Dendritic cell treated with granulocyte-macrophage colony-stimulating factor and Interleukin-4, amounts not matched to agents 40 ng/mL and 50 ng/mL, for 4 days (primary cell): ENCODE measurements around the gene BRD3.

ENCODE experiments used
- H3K27ac Mint-ChIP-seq: one replicate; pipeline ENCODE4 v1.8.0; 2022; ENCODE audit warnings: mild to moderate bottlenecking, mixed read lengths
- H3K27me3 Mint-ChIP-seq: one replicate; pipeline ENCODE4 v1.8.0; 2022; ENCODE audit warnings: mild to moderate bottlenecking, mixed read lengths
- H3K36me3 Mint-ChIP-seq: one replicate; pipeline ENCODE4 v1.8.0; 2022; ENCODE audit warnings: low read depth, mixed read lengths
- H3K4me1 Mint-ChIP-seq: one replicate; pipeline ENCODE4 v1.8.0; 2022; ENCODE audit warnings: low read depth, mixed read lengths
- H3K4me3 Mint-ChIP-seq: one replicate; pipeline ENCODE4 v1.8.0; 2022; ENCODE audit warnings: mild to moderate bottlenecking, moderate library complexity, mixed read lengths
- H3K9me3 Mint-ChIP-seq: one replicate; pipeline ENCODE4 v1.8.0; 2022; ENCODE audit warnings: mixed read lengths
- intact Hi-C: fragments of 100-400 bp; cut with micrococcal nuclease; formaldehyde crosslinking; loops from one replicate; pipeline ENCODE4 v1.15.0; 2022

Gene BRD3

DNA sequence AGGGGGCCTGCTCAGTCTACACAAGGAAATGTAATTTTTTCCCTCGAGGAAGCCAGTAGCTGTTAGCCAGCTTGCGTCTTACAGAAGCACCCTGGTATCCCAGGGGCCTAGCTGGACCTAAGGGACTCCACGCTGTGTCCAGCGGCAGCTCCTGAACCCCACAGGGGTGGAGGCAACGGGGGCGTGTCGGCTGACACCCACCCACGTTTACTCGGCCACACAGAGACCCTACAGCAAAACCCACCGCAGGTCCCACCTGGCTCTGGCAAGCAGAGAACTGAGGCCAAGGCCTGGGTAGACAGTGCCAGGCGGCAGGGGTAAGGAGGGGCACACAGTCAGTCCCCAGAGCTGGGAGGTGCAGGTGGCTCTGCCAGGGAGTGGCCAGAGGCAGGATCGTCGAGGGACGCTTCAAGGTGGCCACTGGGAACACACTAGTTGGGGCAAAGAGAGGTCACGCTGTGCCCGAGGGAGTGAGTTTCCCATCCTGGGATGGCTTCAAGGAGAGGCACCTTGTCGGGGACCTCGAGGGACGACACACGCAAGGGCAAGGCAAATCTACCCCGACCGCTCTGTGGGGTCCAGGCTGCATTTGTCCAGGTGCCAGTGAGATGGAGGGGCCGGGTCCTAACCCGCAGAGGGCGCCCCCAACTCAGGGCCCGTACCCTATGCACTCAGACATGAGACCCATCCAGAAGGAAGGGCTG lies 21.8 kb downstream of the BRD3 start:
- Mint-ChIP-seq H3K36me3 (peaks cover 100% of the 10 kb centered on the region), H3K4me3 (no peak overlapping the region), H3K27ac (no peak overlapping the region), H3K4me1 (no peaks in the 10 kb centered on the region), H3K27me3 (no peaks in the 10 kb centered on the region), H3K9me3 (no peaks in the 10 kb centered on the region)
- intact Hi-C loops = no loop called here

DNA sequence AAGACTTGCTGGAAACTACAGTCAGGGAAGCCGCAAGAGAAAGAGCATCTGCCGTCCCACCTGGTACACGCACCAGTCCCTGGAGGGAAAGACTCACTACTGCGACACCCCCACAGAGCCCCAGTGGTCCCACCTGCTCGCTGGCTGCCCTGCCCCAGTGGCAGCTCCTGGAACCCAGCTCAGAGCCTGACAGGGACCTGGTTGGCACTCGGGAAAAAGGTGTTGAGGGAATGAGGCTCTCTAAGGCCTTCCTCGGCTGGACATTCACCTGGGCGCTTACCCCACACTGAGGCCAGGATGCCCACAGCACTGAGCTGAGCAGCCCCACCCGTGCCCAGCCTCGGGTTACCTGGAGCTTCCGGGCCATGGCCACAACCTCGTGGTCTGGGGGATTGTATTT lies 22.9 kb downstream of the BRD3 start:
- H3K9me3 Mint-ChIP-seq = no peaks in the 10 kb centered on the region
- H3K27ac Mint-ChIP-seq = no peak overlapping the region
- intact Hi-C loops = no loop called here
- H3K36me3 Mint-ChIP-seq = peaks cover 100% of the 10 kb centered on the region
- no peak overlapping the region for H3K4me3 Mint-ChIP-seq
- H3K4me1 Mint-ChIP-seq = no peaks in the 10 kb centered on the region
- H3K27me3 Mint-ChIP-seq = no peaks in the 10 kb centered on the region

DNA sequence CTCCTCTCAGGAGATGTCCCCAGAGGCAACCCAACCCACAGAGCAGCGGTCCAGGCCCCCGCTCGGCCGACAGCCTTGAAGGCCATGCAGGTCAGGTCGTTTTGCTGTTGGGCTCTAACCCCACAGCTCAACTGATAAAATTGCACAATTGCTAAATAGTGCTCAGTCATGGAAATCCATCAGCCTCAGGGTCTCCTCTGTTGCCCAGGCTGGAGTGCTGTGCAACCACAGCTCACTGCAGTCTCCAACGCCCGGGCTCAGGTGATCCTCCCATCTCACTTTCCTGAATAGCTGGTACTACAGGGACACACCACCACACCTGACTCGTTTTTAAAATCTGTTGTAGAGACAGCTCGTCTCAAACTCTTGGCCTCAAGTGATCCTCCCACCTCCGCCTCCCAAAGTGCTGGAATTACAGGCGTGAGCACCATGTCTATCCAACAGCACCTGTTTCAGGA lies 24.3 kb downstream of the BRD3 start:
- no peaks in the 10 kb centered on the region for H3K27me3 Mint-ChIP-seq
- intact Hi-C loops = no loop called here
- no peak overlapping the region for H3K27ac Mint-ChIP-seq
- no peak overlapping the region for H3K4me3 Mint-ChIP-seq
- H3K9me3 Mint-ChIP-seq = no peaks in the 10 kb centered on the region
- no peaks in the 10 kb centered on the region for H3K4me1 Mint-ChIP-seq
- H3K36me3 Mint-ChIP-seq = peaks cover 100% of the 10 kb centered on the region

DNA sequence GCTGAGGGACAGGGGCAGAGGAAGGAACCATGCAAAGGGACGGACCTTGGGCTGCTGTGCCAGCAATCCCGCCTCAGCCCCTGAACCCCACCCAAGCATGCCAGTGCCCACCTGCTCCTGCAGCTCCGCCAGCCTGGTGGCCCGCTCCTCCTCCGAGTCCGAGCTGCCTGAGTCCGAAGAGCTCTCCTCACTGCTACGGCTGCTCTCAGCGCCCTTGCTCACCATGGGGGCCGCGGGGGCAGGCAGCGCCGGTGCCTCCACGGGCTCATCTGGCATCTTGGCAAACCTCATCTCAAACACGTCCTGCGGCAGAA lies 26.2 kb downstream of the BRD3 start:
- H3K27me3 Mint-ChIP-seq = no peaks in the 10 kb centered on the region
- H3K27ac Mint-ChIP-seq = no peak overlapping the region
- intact Hi-C loops = no loop called here
- peaks cover 95% of the 10 kb centered on the region for H3K36me3 Mint-ChIP-seq
- no peaks in the 10 kb centered on the region for H3K9me3 Mint-ChIP-seq
- H3K4me1 Mint-ChIP-seq = no peaks in the 10 kb centered on the region
- no peak overlapping the region for H3K4me3 Mint-ChIP-seq

DNA sequence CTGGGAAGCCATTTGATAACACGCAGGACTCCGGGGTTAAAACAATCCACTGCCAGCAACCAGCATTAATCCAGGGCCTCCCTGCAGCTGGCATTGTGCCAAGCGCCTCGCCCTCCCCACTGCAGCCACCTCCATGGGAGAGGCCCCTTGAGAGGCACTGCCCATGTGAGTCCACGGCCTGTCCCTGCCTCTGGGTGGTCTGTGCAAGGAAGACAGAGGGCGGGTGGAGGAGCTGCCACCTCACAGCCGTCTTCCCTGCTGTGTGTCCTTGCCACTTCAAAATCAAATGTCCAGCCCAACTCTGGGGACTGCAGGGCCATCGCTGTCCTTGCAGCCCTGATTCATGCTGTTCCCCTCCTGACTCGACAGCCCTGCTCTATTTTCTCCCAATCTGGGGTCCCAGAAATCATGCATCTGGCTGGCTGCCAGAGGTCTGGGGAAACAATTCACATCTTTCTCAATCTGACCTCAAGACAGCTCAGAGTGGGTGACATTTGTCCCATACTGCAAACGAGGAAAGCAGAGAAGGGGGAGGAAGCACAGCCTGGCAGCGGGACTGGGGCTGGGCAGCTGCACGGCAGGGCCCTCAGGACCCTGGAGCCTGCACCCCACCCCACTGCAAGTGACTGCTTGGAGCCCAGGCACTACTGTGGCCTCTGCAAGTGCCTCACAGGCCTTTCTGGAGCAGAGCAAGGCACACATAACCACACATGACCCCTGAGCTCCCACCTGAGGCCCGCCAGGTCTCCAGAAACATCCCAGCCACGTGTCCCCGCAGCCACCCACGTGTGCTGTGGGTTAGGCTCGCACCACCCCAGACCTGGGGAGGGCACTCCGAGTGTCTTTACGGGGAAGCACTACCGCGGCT lies 26.8 kb downstream of the BRD3 start:
- Mint-ChIP-seq H3K4me3 (no peak overlapping the region), H3K4me1 (no peaks in the 10 kb centered on the region), H3K27me3 (no peaks in the 10 kb centered on the region), H3K36me3 (peaks cover 95% of the 10 kb centered on the region), H3K27ac (no peak overlapping the region), H3K9me3 (no peaks in the 10 kb centered on the region)
- intact Hi-C loops = no loop called here

DNA sequence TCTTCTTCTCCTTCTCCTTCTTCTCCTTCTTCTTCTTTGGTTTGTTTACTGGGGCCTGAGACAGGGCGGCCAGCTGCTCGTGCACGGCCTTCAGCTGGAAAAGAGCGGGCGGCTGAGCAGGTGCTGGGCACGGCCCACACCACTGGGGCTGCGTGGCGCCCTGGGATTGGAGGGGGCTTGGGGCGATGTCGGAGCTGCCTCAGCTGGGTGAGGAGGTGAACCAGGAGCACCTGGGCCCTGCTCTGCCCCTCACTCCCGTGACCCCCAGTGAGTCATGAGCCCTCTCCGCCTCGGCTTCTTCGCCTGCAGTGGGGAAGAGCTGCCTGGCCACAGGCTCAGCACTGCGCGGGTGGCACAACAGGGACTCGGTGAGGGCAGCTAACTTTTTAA lies 27.7 kb downstream of the BRD3 start:
- intact Hi-C loops = no loop called here
- Mint-ChIP-seq H3K4me1 (no peaks in the 10 kb centered on the region), H3K9me3 (no peaks in the 10 kb centered on the region), H3K36me3 (peaks cover 95% of the 10 kb centered on the region), H3K27ac (peak overlapping the region; percentile 3), H3K27me3 (no peaks in the 10 kb centered on the region), H3K4me3 (no peak overlapping the region)

DNA sequence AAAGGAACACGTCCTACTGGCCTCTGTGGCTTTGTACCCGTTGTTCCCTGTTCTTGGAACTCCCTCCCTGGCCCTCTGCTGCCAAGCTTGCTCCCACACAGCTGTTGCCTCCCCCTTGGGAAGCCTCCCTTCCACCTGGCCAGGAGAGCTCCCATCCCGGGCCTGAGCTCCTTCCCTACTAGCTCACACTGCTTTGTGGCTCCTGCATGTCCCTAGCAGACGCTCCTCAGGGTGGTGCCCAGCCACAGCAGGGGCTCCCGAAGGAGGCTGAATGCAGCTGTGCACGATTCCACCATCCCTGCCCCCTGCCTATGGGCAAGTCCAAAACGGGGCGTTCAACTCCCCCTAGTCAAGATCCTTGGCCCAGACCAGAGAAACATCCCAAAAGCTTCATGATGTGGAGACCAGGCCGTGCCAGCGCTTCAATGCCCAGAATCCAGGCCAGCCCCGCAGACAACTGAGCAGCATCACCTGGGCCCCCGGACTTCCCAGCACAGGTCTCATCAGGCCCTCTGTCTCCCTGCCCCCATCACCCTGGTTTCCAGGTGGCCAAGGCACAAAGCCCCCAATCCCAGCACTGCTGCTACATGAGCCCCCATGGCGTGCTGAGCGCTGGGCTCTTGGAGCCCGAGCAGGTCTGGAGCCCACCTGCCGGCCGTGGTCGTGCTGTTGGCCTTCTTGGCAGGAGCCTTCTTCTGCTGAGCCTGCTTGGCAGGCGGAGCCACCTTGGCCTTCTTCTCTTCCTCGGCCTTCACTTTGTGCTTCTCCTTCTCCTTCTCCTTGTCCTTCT lies 28.2 kb downstream of the BRD3 start:
- Mint-ChIP-seq H3K4me3 (no peak overlapping the region), H3K36me3 (peaks cover 95% of the 10 kb centered on the region), H3K27me3 (no peaks in the 10 kb centered on the region), H3K9me3 (no peaks in the 10 kb centered on the region), H3K27ac (peak overlapping the region; percentile 3), H3K4me1 (no peaks in the 10 kb centered on the region)
- intact Hi-C loops = no loop called here

DNA sequence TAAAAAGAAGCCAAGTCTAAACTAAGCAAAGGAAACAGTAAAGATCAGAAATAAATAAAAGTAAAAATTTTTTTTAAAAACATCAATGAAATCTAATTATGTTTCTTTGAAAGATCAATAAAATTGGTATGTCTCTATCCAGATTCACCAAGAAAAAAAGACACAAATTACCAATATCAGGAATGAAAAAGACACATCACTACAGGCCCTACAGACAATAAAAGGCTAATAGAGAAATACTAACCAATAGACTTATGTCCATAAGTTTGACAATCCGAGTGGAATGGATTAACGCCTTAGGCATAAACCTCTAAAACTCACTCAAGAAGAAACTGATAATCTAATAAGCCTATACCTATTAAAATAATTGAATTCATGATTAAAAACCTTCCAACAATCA lies 30.2 kb downstream of the BRD3 start:
- intact Hi-C loops = no loop called here
- Mint-ChIP-seq H3K27ac (no peak overlapping the region), H3K27me3 (no peaks in the 10 kb centered on the region), H3K9me3 (no peaks in the 10 kb centered on the region), H3K4me1 (no peaks in the 10 kb centered on the region), H3K36me3 (peaks cover 95% of the 10 kb centered on the region), H3K4me3 (no peak overlapping the region)

DNA sequence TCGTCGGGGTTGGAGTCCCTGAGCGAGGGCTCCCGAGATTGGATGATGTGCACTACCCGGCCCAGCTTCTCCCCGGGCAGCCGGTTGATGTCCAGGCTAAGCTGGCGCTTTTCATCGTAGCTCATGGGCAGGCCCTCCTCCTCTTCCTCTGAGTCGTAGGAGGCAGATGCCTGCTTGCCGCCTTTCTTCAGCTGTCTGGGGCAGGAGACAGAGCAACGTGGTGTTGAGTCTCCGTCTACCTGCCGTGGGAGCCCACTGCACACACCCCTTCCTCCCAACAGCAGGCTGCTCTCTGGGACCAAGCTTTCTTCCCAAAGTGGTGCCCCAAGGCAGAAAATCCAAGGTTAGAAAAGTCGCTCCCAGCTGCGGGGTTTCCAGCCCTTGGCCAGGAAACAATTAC lies 31.7 kb downstream of the BRD3 start:
- peaks cover 95% of the 10 kb centered on the region for H3K36me3 Mint-ChIP-seq
- no peaks in the 10 kb centered on the region for H3K27me3 Mint-ChIP-seq
- no peak overlapping the region for H3K27ac Mint-ChIP-seq
- H3K9me3 Mint-ChIP-seq = no peaks in the 10 kb centered on the region
- intact Hi-C loops = no loop called here
- no peak overlapping the region for H3K4me3 Mint-ChIP-seq
- H3K4me1 Mint-ChIP-seq = no peaks in the 10 kb centered on the region

DNA sequence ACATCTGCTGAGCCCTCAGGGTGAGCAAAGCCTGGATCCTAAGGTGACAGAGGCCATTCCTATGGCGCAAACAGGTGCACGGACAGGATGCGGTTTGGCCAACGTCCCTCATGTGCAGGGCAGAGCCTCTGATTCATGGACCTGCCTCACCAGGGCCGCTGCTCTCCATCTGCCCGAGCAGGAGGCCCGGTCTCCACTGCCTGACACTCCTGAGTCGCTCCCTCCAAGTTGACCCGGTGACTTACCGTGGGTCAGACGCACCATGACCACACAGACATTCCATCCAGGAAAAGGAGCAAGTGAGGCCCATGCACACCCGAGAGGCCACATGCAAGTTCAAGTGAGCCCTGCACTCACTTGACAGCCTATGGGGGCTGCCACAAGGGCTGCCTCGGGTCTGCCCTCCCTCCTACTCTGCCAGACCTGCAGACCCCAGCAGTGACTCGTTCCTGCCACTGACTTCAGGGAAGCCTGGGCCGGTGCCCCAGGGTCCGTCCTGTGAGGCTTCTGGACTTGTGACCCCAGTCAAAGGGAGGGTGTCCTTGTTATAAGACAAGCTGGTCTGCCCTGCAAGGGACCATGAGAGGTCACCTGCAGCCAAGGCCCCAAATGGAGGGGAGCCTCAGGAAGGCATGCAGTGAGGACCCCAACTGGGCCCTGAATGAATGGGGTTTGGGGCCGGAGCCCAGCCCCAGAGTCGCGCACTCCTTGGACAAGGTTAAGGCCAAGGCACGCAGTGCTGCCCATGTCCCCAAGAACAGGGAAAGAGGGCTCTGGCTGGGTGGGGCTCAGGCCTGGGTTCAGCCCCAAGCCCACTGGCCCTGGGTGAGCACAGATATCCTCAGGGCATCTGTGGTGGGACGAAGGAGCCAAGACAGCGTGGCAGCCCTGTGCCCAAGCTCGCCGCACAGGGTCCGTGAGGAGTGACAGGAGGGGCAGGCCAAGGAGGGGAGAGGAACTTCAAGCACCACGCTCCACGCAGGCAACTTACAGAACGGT lies 32.5 kb downstream of the BRD3 start:
- H3K4me1 Mint-ChIP-seq = no peaks in the 10 kb centered on the region
- H3K36me3 Mint-ChIP-seq = peaks cover 95% of the 10 kb centered on the region
- no peaks in the 10 kb centered on the region for H3K9me3 Mint-ChIP-seq
- H3K4me3 Mint-ChIP-seq = no peak overlapping the region
- intact Hi-C loops = no loop called here
- no peaks in the 10 kb centered on the region for H3K27me3 Mint-ChIP-seq
- H3K27ac Mint-ChIP-seq = no peak overlapping the region

DNA sequence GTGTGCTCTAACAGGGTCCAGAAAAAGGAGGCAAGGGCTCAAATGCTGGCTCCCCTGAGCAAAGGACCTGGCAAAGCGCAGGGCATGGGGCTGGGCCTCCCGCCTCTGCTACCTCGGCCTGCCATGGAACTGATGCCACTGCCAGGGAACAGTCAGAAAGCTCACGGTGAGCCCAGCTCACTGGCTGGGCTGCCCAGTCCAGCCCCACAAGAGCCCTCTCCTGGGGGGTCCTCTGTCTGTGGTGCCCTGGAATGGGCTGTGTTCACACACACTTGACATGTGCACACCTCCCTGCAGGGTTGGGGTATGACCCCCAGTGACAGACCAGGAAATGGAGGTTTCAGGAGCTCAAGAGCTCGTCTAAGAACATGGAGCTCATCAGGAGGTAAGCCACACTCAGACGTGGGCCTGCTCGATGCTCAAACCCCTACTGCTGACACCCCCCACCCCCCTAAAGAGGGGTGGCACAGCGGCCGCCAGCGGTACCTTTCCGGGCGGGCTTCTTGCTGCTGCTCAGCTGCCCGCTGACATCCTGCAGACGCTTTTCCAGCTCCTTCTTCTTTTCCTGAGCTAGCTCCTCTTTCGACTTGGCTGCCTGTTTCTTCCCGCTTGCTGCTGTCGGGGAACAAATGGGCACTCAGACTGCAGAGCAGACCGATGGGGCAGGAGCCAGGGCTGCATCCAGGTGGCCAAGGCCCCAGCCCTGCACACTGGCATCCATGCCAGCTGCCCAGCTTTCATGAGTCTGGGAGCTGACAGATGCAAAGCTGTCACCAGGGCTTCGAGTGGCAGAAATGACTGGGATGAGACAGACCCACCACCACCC lies 33.4 kb downstream of the BRD3 start:
- H3K36me3 Mint-ChIP-seq = peaks cover 88% of the 10 kb centered on the region

DNA sequence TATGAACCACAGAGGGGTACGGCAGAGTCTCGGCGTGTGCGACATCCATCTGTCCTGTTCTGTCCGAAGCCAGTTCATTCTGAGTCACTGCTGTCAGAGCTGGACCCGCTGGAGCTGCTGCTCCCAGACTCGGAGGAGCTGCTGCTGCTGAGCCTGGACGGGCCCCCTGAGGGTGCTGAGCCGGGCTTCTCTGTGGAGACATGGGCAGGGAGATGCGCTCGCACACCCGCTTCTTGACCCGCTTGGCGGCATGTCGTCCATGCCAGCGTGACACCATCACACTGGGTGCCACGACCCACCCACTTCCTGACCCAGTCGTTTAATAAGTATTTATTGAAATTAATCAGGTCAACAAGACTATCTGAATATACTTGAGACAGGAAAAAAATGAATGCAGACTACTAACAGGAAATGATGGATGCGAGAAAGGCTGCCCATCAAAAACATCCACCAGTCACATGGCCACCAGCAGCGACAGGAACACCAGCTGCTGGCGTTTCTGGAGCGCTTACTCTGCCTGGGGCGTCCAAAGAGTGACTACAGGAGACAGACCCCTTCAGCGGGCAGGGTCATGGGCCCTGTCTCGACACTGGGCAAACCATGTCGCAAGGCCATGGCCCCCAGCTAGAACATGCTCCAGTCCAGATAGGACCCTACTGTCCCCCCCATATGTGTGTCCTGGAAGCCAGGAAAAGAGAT lies 34.2 kb downstream of the BRD3 start:
- no peaks in the 10 kb centered on the region for H3K9me3 Mint-ChIP-seq
- no peaks in the 10 kb centered on the region for H3K27me3 Mint-ChIP-seq
- H3K27ac Mint-ChIP-seq = no peak overlapping the region
- no peaks in the 10 kb centered on the region for H3K4me1 Mint-ChIP-seq
- peaks cover 88% of the 10 kb centered on the region for H3K36me3 Mint-ChIP-seq
- no peak overlapping the region for H3K4me3 Mint-ChIP-seq
- intact Hi-C loops = no loop called here

More for the DNA sequence above, 33.4 kb downstream of the BRD3 start:
- Mint-ChIP-seq H3K27me3 (no peaks in the 10 kb centered on the region), H3K4me1 (no peaks in the 10 kb centered on the region), H3K27ac (no peak overlapping the region), H3K9me3 (no peaks in the 10 kb centered on the region), H3K4me3 (no peak overlapping the region)
- intact Hi-C loops = no loop called here
